SW 1271 (cell line): ENCODE results near the gene CRIM1.

Source experiments
- DNase-seq, 2 experiments: peaks; one replicate each; lab custom pipeline; 2025; lab: John Stamatoyannopoulos, UW

CRIM1 gene

DNA sequence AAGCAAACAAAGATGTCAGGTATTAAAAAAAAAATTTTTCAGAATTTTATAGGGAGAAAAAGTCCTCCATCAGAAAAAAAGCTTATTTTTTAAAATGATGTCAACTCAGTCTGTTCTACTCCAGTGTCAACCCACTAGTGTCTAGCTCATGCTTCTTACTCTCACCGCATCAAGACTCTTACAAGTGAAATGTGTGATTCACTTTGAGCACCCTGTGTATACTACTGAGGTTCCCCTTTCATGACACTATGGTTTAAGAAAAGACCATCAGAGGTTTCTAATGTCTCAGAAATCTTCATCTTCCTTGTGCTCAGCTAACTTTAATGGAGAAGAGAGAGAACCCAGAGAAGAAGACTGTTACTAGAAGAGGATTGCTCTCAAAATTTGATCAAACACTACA is 199.0 kb downstream of the CRIM1 start:
- no peak for DNase-seq

DNA sequence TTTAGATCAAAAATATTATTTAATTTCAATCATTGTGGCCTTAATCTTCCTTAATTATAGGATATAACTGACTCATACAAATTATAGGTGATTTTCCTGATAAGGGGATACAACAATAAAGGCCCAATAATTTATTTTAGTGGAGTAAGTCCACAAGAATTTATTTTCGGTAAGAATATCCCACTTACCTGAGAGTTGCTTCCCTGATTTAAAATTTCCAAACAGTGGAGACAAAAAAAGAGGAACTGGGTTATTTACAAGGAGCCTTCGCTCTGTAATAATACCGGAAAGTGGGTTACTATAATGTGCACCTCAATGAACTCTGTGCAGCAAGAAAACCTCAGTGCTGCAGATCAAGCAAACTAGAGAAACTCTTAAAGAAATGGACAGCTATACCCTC is 200.2 kb downstream of the CRIM1 start:
- DNase-seq, result no peak

DNA sequence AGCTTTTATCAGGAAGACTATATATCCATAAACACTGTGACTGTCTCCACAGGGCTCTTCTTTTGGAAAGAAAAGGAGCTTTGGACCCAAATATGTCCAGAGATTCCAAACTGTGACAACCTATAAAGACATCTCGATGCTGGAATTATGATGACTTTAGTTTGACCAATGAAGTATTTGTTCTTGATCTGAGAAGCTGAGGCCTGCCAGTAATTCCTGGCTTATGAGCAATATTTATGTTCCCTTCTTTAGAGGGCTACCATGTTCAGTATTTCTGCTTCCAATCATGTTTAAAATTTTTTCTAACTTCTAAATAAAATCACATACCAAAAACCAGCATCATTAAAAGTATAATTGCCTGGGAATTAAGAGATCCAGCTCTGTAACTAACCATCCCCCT is 201.3 kb downstream of the CRIM1 start:
- no peak for DNase-seq

DNA sequence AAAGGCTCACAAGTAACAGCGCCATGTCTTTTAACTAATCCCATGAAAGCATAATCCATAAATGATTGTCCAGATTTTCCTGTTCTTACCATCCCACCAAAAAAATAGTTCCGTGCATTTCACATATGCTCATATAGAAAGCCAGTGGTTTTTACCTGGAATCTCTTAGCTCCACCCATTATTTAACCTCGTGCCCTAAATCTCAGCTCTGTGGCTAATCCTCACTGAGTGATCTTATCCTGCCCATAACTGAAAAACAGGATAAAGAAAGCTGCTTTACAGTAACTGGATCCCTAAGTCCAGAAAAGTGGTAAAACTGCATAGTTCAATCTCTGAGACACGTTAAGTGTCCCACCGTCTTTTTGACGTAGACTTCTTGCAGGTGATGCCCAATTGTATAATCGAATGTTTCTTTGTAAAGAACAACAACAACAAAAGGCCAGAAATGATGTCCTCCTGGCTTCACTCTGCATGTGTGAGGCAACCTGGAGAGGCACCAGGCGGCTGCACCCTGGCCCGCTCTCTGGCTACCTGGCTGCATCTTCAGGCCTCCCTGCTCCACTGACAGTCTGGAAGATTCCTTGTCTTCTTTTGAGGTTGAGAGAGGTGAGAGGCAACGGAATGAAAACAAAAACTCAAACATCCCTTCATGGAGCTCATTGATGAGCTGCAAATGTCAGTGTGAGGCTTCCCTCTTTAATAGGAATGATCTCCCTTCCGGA is 203.8 kb downstream of the CRIM1 start:
- no peak for DNase-seq

DNA sequence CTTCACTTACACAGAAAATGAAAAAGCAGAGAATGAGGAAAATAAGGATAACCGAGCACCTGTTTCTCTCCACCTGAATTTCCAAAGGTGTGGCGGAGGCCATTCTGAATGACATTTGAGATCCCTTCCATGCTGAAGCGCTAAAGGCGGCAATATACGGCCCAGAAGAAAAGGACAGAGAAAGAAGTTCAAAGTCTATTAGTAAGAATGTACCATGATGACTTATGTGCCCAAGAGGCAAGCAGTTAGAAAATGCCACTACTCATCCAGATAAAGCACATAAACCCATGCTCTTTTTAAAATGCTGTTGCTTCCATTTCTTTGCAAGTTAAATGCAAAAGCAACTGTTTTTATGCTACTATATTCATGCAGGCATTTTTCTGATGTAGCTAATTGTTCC is 205.1 kb downstream of the CRIM1 start:
- no peak for DNase-seq

DNA sequence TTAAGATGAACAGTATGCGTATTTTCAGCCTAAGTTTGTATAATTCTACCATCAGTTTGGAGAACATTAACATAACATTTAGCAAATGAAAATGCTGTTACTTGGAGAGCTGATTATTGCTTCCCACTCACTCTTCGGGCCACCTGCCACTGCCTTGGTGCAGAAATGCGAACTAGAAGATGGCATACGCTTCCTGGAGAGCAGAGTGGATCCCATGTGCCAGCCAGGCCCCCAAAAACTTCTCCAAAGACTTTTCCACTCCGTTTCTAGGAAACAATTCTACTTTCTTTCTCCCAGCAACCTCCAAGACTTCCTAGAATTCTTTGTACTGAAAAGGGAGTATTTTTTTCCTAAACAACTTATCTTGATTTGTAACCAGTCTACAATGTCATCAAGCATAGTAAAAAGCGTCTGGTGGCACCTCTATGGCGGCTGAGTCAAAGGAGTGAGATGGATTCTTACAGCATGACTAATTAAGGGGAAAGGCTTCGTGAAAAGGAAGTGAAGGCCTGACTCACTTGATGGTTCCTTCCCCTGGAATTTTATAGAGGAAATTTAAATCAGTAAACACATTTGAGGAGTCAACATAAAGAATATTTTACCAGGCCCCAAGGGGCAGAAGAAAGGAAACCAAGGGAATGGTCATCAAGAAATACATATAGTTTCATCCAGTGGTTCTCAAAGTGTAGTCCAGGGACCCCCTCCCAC is 205.8 kb downstream of the CRIM1 start:
- DNase-seq, result peak; percentile 94 to 98

DNA sequence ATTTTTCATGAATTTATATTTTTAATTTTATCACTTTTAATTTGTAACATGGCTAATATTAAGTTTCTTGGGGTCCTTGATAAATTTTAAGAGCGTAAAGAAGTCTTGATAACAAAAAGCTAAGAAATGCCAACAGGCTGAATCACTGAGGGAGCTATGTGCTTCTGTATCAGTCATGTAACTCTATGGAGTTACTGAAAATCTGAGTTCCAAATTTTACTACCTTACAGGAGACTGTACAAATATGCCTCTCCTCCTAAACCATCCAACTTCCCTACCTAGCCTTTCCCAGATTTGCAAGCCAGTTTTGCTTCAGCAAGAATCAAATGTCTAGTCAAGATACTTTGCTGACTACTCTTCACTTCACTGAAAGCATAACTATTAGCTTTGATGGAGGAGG is 206.7 kb downstream of the CRIM1 start:
- DNase-seq, result peak; percentile 58 to 79

DNA sequence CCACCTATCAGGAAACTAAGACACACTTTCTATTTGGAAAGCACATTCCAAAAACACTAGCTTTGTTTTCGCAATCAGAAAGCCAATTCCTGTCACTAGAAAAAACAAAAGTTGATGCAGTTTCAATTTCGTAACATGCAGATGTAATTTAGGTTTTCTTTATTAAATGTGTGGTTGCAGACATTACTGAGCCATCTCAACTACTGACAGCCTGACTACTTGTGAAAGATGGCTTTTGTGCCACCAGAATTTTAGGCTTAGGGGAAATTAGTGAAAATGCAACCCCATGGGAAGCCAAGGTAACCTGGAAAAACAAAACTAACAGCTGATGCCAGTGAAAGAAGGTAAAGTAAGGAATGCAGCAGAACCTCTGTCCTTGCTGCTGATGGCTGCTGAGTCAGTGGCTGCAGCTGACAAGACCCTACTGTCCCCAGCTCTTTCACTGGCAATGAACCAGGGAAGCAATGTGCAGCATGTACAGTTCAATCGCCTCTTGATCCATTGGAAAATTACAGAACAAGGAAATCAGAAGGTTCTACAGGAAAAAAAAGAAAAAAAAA is 207.5 kb downstream of the CRIM1 start:
- peak in 1 of 2 experiments; percentile 61 for DNase-seq

DNA sequence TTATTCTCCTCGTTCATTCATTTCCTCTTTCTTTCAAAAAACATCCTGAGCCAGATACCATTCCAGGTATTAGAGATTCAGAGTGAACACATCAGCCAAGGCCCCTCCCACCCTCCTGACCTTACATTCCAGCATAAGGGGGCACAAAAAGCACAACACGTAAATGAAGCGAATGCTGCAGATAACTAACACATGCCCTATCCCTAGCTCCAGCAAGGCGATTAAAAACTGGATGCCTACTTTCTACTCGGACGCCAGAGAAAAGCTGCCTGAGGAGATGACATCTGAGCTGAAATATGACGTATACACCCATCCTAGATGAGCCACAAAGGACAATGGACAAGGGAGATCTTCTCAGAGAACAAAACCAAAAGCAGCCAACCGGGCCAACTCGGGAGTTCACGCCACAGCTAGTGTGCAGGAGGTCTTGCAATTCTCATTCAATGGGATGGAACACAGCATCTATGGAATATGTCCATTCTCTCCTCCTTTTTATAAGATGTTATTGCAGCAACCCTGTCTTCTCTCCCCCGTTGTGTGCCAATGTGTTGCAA is 208.9 kb downstream of the CRIM1 start:
- DNase-seq, result no peak

DNA sequence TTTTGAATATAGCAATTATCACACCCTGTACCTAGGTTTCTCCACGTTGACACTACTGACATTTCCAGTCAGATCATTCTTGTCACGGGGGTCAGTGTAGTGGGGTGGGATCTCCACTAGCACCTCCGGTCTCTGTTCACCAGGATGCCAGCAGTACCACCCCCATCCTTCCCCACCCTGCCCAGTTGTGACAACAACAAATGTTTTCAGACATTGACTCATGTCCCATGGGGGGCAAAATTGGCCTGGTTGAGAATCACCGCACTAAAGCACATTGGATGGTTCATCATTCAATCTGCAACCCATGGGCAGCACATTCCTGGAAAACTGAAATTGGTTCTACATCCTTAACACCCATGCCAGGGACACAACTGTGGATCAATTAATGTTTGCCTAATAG is 210.1 kb downstream of the CRIM1 start:
- DNase-seq, result no peak

DNA sequence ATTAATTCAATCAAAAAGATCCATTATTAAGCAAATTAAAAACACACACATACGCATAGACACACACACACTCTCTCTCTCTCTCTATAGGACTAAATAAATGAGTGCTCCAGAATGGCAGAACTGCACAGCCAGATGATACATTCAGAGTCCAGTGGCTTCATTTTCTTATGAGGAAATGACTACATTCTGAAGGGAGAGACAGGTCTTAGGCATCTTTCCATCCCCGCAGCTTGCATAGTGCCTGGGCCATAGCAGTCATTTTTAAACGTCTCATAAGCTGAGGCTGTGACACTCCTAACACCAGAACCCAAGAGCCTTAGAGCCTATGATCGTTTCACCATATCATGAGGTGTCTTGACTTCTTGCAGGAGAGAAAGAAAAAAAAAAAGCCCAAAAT is 211.3 kb downstream of the CRIM1 start:
- DNase-seq, result no peak

DNA sequence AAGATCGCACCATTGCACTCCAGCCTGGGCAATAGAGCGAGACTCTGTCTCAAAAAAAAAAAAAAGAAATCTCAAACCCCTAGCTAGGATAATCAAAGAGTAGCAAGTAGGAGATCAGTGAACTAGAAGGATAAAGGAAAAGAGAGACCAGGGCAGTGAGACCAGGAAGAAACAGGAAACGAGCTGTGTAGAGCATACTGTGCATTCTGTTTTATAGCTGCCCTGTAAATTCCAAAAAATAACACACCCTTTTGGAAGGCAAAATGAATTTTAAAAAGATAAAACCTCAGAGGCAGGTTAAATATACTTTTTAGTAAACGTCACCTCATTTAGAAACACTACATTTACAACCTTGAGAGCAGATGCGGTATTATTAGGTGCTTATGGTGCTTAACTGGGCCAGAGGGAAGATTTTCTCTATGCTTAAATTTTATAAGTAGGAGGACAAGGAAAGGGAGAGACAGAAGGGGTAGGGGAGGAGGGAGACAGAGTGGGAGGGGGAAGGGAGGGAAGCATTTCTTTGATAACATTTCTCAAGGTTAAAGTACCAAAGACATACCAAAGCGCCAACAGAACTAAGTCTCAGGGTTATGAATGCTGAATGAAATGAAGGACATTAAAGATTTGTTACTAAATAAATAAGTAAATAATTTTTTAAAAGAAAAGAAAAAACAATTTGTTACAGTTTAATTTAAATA is 212.3 kb downstream of the CRIM1 start:
- DNase-seq, result peak in 1 of 2 experiments; percentile 64

DNA sequence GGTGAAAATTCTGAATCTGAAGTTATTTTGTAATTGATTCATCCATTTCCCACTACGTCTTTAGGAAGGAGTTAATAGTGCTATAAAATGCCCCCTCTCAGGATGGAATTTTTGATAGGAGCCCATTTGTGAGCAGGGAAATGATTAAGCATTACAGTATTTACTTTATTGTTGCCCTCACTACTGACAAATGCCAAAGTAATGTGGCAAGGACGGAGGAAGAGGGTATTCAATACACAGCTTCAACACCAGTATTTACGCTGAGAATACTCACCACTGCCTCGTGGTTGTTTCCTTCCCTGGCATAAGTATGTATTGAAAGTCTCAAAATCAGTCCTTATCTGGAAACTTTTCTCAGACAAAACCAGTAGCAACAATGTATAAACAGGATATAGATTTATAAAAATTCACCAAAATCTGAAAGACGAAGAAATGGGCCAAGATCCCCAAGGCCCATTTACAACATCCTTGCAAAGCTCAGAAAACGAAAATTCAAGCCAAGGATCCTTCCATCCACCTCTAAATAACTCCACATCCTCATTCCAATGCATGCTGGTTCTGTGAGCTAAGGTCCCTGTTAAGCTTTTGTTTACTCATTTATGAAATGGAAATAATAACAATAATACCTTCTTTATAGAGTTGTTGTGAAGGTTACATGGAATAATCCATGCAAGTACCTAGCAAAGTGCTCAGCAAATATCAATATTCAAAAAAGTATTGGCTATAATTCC is 213.1 kb downstream of the CRIM1 start:
- peak; percentile 76 to 94 for DNase-seq

DNA sequence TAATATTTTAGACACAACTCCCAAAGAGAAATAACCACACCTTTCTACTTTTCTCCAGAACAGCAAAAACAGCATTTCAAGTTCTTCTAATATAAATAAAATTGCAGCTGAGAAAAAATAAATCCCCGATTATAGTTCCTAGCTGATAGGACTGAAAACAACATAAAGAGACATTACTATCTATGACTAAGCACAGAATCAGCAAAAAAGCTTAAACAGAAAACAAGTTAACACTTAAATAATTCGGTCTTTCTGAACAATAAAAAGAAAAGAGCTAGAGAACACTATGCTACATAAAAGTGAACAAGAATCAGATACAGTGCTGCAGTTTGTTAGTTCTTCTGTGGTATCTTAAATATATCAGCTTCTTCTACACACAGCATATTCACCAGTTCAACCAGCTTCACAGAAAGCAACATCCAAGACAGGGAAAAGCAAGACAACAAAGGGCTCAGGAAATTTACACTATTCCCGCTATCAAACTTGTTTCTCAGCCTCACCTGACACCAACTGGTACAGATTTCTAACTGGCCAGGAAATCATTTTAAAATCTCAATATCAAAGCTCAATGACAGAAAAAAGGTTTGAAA is 213.8 kb downstream of the CRIM1 start:
- DNase-seq, result peak in 1 of 2 experiments; percentile 74

DNA sequence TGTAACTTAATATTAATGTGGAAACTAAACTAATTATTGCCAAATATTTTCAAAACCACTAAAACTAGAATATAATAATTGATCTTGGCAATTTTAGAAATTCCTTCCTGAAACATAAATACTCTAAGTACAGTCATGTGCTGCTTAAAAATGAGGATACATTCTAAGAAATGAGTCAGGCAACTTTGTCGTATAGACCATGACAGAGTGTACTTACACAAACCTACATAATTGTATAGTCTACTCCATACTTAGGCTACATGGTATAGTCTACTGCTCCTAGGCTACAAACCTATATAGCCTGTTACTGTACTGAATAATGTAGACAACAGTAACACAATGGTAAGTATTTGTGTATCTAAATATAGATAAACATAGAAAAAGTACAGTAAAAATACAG is 214.8 kb downstream of the CRIM1 start:
- DNase-seq, result no peak

DNA sequence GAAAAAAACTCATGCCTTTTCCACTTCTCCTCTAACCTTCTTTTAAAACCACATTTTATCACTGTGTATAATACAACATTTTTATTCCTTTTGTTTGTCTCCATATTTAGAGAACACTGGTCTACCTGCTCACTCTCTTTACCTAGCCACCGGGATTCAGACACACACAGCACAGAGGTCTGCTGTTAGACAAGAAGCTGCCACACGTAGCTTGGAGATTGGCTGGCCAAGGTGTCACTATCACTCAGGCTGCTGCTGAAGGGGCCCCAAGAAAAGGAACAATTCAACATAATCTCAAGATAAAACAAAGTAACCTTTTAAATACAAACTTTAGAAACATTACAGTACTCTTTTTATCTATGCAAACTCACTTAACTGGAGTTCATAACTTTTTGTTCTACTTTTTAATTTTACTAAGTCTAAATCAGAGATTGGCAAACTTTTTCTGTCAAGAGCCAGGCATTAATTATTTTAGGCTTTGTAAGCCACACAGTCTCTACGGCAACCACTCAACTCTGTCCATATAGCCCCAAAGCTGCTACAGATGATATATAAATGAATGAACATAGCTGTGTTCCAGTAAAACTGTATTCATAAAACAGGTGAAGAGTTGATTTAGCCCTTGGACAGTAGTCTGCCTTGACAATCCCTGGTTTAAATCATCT is 216.6 kb downstream of the CRIM1 start:
- no peak for DNase-seq

DNA sequence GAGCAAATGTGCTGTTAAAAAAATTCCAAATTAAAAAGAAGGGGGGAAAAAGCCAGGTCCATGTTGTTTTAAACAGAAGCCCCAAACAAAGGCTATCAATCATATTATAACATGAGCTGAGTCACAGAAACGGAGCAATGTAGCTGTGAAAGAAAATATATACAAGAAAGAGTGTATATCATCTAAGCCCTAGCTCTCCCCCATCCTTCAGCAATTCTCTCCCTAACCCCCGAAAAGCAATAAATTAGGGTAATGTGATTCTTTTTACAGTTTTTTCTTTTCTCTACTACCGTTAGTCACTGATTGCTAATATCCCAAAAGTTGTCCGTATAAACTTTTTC is 217.1 kb downstream of the CRIM1 start:
- no peak for DNase-seq

DNA sequence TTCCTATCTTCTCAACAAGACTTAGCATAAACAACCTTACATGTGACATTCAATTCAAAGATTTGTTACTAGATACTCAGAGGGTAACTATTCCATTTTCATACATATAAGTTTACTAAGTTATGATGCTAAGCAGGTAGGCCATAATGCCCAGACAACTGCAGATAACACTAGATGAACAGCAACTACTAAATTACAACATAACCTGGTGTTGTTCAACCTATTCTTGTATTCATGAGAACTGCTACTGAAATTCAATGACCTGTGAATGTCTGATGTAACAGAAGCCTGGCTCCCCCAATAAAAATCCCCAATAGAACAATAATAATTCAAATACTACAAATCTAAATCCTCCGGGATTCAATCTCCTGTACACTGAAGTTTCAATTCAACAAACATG is 217.6 kb downstream of the CRIM1 start:
- DNase-seq, result no peak

DNA sequence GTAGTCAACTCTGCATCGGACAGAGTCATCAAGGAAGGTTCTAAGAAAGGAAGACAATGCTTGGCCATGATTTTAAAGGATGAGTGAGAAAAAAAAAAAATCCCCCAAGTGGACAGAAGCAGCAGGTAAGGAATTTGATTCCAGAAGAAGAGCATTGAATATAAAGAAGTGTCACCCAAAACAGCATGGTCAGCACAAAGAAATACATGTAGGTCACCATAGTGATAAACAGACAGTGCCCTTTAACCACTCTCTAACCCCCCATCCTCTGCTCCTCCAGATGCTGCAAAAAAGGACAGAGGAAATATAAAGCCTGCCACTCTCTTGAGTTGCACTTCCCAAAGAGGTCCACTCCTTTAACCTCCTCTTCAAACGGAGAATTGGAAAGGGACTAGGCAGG is 219.0 kb downstream of the CRIM1 start:
- DNase-seq, result no peak

DNA sequence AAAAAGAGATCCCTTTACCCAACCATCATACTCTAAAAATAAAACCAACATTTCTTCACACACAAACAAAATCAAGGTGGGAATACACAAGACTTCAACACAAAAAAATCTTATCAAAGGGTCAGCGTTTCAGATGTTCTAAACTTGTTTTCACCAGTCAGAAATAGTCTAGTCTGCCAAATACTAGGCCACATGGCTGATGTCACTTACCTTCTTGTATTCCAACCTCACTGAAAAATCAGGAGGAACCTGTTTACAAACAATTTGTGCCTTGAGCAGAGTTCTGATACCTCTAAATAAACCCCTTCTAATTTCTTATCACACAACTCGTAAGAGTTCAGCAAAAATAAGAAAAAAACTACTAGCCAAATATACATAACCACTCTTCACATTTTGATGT is 222.3 kb downstream of the CRIM1 start:
- DNase-seq, result no peak
